ENCODE results near the gene PURA.
A peak's percentile ranks its signal among the peaks of the same experiment; 100 is the strongest.

Gene PURA

DNA sequence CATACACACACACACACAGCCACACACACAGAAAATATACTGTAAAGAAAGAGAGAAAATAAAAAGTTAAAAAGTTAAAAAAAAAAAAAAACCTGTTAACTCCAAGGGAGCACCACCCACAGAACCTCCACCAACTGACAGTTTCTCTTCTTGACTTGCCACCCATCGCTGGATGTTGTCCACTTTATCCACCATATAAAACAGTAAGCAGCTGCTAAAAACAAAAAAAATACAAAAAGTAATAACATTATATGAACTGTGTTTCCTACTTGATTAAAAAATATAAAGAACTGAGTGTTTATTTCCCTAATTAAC is 1.2 kb downstream of the PURA start:
- H3K4me3 ChIP-seq (ENCODE audit: low read depth, low read length): peak overlapping the region; percentile 86
- DNase-seq (ENCODE audit: low read depth): no peak
- TF ChIP-seq MYC (IDR thresholded peaks at IDR 0.05; ENCODE audit: low read depth, low read length): no peak

DNA sequence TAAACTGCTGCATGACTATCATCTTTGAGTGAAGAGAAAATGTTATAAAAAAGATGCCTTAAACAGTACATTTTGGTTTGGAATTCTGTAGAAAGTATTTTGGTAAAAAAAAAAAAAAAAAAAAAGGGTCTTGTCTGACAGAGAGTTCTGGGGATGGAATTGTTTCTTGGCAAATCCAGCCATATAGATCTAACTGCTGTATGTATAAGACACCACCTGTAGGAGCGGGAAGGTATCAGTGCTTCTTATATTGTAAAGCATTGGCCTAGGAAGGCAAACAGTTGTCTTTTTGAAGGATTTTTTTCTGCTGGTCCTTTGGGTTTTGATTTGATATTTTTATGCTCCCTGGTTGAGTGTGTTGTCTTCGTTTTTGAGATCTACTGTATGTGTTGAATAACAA is 2.8 kb downstream of the PURA start:
- peak; percentile 21 for DNase-seq (ENCODE audit: low read depth)
- peak overlapping the region; percentile 86 for H3K4me3 ChIP-seq (ENCODE audit: low read depth, low read length)
- TF ChIP-seq POLR2A (IDR thresholded peaks at IDR 0.05; ENCODE audit: extremely low read depth, insufficient read length) (no peak), MYC (IDR thresholded peaks at IDR 0.05; ENCODE audit: low read depth, low read length) (no peak)
- TF ChIP-seq, protein P1, sequence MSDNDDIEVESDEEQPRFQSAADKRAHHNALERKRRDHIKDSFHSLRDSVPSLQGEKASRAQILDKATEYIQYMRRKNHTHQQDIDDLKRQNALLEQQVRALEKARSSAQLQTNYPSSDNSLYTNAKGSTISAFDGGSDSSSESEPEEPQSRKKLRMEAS (IDR thresholded peaks at IDR 0.05; ENCODE audit: low read depth, low read length): no peak
- TF ChIP-seq, protein P2, sequence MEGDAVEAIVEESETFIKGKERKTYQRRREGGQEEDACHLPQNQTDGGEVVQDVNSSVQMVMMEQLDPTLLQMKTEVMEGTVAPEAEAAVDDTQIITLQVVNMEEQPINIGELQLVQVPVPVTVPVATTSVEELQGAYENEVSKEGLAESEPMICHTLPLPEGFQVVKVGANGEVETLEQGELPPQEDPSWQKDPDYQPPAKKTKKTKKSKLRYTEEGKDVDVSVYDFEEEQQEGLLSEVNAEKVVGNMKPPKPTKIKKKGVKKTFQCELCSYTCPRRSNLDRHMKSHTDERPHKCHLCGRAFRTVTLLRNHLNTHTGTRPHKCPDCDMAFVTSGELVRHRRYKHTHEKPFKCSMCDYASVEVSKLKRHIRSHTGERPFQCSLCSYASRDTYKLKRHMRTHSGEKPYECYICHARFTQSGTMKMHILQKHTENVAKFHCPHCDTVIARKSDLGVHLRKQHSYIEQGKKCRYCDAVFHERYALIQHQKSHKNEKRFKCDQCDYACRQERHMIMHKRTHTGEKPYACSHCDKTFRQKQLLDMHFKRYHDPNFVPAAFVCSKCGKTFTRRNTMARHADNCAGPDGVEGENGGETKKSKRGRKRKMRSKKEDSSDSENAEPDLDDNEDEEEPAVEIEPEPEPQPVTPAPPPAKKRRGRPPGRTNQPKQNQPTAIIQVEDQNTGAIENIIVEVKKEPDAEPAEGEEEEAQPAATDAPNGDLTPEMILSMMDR (IDR thresholded peaks at IDR 0.05; ENCODE audit: low read depth, low read length): no peak

DNA sequence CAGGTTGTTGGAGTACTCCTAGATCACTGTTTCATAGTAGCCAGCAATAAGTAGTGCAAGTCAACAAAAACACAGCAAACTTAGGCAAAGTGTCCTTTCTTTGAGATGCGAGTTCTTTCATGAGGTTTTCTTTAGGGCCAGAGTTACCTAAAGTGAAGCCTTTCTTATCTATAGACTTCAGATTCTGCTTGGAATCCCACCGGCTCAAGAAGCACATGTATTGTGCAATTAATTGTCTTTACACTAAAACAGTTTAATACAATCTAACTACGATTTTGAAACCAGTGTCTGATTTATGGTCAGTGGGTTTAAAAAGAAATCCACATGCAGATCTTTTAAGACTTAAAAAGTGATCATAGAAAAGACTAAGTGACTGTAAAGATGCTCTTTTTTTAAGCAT is 3.6 kb downstream of the PURA start:
- H3K4me3 ChIP-seq (ENCODE audit: low read depth, low read length): no peak overlapping the region
- DNase-seq (ENCODE audit: low read depth): no peak
- TF ChIP-seq MYC (IDR thresholded peaks at IDR 0.05; ENCODE audit: low read depth, low read length): no peak
- TF ChIP-seq, protein P1 (IDR thresholded peaks at IDR 0.05; ENCODE audit: low read depth, low read length): no peak
- TF ChIP-seq, protein P2 (IDR thresholded peaks at IDR 0.05; ENCODE audit: low read depth, low read length): no peak
- no peak for TF ChIP-seq POLR2A (IDR thresholded peaks at IDR 0.05; ENCODE audit: extremely low read depth, insufficient read length)

DNA sequence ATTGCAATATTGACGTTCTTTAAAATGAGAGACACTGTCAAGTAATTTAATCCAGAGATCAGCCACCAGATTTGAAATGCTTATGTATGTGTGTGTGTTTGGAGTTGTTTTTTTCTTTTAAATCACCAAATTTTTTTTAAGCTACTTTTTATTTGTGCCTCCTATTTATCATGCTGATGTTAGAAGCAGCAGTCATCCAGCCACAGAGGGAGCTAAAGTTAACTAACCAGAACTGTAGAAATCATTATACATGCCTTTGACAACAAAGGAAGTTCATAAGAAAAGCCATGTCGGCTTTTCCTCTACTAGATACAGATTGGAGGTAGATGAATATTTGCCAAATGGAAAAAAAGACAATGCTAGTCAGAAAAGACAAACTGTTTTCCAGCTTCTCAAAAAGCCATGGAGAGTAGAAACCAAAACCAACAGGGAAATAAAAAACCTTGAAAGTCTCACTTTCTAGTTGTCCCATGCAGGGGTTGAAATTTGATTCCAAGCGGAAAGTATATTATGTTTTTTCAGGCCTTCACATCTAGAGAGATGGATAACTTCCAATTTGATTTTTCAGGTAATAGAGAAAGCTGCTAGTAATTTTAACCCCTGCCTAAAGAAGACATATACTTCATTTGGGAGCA is 4.5 kb downstream of the PURA start:
- DNase-seq (ENCODE audit: low read depth): no peak
- H3K4me3 ChIP-seq (ENCODE audit: low read depth, low read length): no peak overlapping the region

DNA sequence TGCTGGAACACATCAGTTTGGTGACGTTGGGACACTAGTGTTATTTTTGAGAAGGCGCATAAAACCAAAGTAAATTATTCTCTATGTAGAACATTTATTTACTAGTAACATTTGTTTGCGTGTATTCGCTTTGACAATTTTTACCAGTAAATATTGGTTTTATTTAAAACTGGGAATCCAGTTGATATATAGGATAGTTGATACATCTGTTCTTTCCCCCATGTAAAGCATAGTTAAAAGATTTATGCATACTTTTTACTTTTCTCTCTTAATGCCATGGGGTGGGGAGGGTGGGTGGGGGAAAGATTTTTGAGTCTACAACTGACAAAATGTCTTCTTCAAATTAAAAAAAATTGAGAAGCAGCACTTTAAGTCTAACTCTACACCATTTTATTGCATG is 11.7 kb downstream of the PURA start, which contains the start of gene IGIP:
TSS of gene IGIP (plus strand) at position 301 of the 400 bp plus-strand sequence. CDS start 2,540 bp downstream, outside the sequence.
- TF ChIP-seq, protein P2 (IDR thresholded peaks at IDR 0.05; ENCODE audit: low read depth, low read length): no peak
- TF ChIP-seq POLR2A (IDR thresholded peaks at IDR 0.05; ENCODE audit: extremely low read depth, insufficient read length): no peak
- TF ChIP-seq, protein P1 (IDR thresholded peaks at IDR 0.05; ENCODE audit: low read depth, low read length): no peak
- no peak for TF ChIP-seq MYC (IDR thresholded peaks at IDR 0.05; ENCODE audit: low read depth, low read length)
- no peak within 1 kb of the TSS for H3K4me3 ChIP-seq (ENCODE audit: low read depth, low read length)
- DNase-seq (ENCODE audit: low read depth): no peak

More for the DNA sequence above, 4.5 kb downstream of the PURA start:
- no peak for TF ChIP-seq POLR2A (IDR thresholded peaks at IDR 0.05; ENCODE audit: extremely low read depth, insufficient read length)
- TF ChIP-seq, protein P2 (IDR thresholded peaks at IDR 0.05; ENCODE audit: low read depth, low read length): peak; percentile 23

DNA sequence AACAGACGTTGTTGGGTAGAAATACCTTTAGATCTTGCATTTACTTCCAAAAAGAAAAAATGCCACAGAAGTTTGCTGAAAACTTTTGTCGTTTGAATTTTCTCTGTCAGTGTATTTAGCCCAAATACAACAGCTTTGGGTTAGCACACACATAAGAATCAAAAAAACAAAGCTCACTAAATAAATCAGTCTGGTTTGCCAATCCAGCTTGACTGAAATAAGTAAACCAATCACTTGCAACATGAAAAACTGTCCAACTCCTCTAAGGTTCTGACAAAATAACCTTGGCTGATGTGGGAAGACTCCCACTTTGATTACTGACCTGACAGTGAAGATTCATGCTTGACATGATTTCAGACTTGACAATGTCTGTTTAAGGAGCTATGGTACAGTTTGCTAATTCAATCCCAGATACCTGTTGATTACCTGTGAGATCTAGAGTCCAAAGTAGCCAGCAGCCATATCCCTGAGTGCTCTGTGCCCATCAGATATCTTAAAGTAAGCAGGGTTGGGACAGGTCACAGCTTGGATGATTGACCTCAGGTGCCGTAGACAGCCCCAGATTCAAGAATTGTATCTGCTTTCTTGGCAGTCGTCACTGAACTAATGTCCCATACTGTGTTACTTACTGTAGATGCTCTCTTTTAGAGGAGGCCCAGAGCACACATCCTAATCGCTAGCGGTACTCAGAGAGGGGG is 12.6 kb downstream of the PURA start:
- no peak for DNase-seq (ENCODE audit: low read depth)
- H3K4me3 ChIP-seq (ENCODE audit: low read depth, low read length): no peak overlapping the region
- TF ChIP-seq, protein P1 (IDR thresholded peaks at IDR 0.05; ENCODE audit: low read depth, low read length): no peak
- TF ChIP-seq POLR2A (IDR thresholded peaks at IDR 0.05; ENCODE audit: extremely low read depth, insufficient read length): no peak
- TF ChIP-seq, protein P2 (IDR thresholded peaks at IDR 0.05; ENCODE audit: low read depth, low read length): no peak
- no peak for TF ChIP-seq MYC (IDR thresholded peaks at IDR 0.05; ENCODE audit: low read depth, low read length)
